ENCODE results near the gene RDH11.
A peak's percentile ranks its signal among the peaks of the same experiment; 100 is the strongest.
"Not testable (repeated sequence)": the region's sequence is repeated elsewhere in the genome, so short reads cannot be mapped to it uniquely, and the experiment has no call there.

The RDH11 gene

GRCh38 chr14:67703997-67704396 is 8.4 kb upstream of the RDH11 start:
- DNase-seq (ENCODE audit: low spot score) = no peak

DNA sequence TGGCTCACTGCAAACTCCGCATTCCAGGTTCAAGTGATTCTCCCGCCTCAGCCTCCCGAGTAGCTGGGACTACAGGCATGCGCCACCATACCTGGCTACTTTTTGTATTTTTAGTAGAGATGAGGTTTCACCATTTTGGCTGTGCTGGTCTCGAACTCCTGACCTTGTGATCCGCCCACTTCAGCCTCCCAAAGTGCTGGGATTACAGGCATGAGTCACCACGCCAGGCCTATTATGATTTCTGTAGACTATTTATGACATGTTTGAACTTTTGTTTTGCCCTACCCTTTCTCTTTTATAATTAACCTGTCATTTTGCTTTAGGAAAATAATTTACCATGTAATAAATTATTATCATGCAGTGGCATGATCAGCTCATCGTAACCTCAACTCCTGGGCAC is 5.9 kb upstream of the RDH11 start, which contains the start of gene RDH12:
TSS of gene RDH12 (plus strand) at position 395 of the 400 bp plus-strand sequence. CDS start 20,757 bp downstream, outside the sequence.
- DNase-seq (ENCODE audit: low spot score) = not testable (repeated sequence)

- no peak for DNase-seq (ENCODE audit: low spot score)
Measured at GRCh38 chr14:67698179-67698578, 2.6 kb upstream of the RDH11 start.

- no peak for DNase-seq (ENCODE audit: low spot score)
Measured at GRCh38 chr14:67697006-67697405, 1.4 kb upstream of the RDH11 start.

GRCh38 chr14:67694791-67695393 is 672 bp downstream of the RDH11 start:
- DNase-seq (ENCODE audit: low spot score) = peak; percentile 98

DNA sequence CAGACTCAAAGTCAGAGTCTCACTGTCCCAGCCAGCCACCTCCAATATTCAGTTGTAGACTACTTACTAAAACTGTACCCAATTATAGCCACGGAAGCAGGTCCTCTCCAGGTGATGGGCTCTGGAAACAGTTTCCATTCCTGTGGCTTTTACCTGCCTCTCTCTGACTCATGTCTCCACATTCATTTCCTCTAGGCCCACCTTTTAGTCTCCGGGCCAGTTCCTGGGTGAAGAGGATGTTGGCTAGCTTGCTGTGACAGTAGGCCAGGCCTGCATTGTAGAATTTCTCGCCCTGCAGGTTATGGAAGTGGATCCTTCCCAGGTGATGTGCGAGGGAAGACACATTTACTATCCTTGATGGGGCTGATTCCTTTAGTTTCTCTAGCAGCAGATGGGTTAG is 5.6 kb downstream of the RDH11 start:
- no peak for DNase-seq (ENCODE audit: low spot score)

GRCh38 chr14:67683842-67684241 is 11.7 kb downstream of the RDH11 start:
- no peak for DNase-seq (ENCODE audit: low spot score)

GRCh38 chr14:67680941-67681340 is 14.6 kb downstream of the RDH11 start:
- DNase-seq (ENCODE audit: low spot score) = no peak

DNA sequence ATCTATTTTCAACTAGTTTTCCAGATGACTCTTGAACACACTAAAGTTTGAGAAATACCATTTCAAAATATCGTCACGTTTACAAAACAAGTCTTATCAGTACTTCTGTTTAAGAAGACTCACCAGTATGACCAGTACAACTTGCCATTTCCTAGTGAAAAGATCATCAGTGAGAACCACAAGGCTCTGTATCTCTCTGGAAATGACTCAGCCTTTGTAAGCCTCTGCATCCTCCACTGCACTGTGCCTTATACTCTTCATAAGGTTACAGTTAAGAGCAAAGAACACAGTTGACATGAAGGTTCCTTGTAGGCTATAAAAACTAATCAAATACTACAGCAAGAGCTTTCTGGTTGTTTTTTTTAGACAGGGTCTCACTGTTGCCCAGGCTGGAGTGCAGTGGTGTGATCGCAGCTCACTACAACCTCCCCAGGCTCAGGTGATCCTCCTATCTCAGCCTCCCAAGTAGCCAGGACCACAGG is 15.4 kb downstream of the RDH11 start:
- peak; percentile 96 for DNase-seq (ENCODE audit: low spot score)

DNA sequence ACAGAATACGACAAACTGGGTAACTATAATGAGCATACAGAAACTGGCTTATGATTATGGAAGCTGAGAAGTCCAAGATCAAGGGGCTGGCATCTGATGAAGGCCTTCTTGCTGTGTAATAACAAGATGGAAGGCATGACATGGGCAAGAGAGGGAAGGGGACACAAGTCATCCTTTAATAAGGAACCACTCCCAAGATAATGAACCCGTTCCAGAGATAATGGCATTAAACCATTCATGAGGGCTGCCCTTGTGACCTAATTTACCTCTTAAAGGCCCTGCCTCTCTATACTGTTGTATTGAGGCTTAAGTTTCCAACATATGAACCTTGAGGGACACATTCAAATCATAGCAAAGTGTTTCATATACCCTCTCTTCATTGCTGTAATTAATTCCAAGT is 16.6 kb downstream of the RDH11 start:
- no peak for DNase-seq (ENCODE audit: low spot score)

DNA sequence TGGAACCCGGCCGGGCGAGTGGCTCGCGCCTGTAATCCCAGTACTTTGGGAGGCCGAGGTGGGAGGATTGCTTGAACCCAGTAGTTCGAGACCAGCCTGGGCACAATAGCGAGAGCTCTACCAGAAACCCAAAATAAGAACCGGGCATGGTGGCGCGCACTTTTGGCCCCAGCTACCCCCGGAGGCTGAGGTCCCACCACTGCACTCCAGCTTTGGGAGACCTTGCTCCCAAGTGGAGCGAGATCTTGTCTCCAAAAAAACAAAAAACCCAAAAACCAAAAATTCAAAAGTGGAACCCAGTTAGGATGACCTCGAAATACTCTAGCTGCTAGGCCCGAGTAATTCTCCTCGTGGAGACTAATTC is 20.4 kb downstream of the RDH11 start:
- no peak for DNase-seq (ENCODE audit: low spot score)

- DNase-seq (ENCODE audit: low spot score) = peak; percentile 81
Measured at GRCh38 chr14:67674480-67675218, 20.9 kb downstream of the RDH11 start, which contains the start of gene VTI1B. Gene VTI1B (minus strand): TSS chr14:67674632. CDS start chr14:67674489, 143 bp downstream.

- peak; percentile 76 for DNase-seq (ENCODE audit: low spot score)
Measured at GRCh38 chr14:67674139-67674479, 21.5 kb downstream of the RDH11 start.

- peak; percentile 72 for DNase-seq (ENCODE audit: low spot score)
Measured at GRCh38 chr14:67673451-67673850, 22.1 kb downstream of the RDH11 start.

GRCh38 chr14:67668559-67668958 is 27.0 kb downstream of the RDH11 start:
- DNase-seq (ENCODE audit: low spot score) = no peak

- DNase-seq (ENCODE audit: low spot score) = peak; percentile 66
Measured at GRCh38 chr14:67666750-67667449, 28.7 kb downstream of the RDH11 start.

DNA sequence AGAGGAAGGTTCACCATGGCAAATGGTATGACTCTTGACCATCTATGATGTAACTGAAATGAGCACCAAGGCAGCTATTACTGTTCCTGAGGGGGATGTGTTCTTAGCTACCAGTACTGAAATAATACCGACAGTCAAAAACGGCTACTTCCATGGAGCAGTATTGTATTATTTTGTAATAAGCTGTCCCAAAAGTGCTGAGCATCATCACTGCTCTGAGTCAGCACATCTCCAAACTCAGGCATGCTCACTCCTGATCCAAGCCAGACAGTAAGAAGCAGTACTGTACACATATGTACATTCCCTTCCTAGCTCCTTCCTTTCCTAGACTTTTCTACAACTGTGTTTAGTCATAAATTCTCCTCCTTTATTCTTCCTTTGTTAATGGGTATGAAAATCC is 29.7 kb downstream of the RDH11 start:
- DNase-seq (ENCODE audit: low spot score) = no peak

DNA sequence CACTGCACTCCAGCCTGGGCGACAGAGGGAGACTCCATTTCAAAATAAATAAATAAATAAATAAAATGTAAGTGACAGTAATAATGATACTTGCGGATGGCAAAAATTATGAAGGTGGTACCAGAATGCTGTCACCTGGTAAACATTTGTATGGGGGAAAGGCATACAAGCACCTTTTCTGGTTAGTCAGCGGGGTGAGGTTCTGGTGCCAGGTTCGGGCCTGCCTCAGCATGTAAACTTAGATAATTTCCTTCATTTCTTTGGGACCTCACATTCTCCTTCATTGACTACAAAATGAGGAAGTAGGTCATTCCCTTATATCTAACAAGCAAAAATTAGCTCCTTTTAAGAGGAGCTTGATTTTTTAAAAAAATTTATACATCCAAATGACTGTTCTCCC is 31.9 kb downstream of the RDH11 start:
- DNase-seq (ENCODE audit: low spot score) = no peak

GRCh38 chr14:67653651-67654280 is 41.8 kb downstream of the RDH11 start:
- DNase-seq (ENCODE audit: low spot score) = no peak

DNA sequence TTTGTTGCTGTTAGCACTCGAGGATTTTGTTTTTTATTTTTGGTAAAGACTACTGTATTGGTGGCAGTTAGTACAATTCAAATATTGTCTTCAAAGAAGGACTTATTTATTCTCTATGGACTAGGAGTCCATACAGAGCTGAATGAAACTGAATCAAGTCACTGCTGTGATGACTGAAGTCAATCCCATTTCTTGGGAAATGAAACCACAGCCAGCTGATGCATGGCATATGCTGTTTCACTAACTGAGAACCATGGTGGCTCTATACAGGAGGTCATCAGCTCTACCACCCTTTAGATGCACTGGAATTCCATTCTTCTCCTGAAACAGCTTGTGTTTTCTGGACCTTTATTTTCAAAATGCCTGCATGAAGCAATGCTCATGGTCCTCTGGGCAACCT is 43.4 kb downstream of the RDH11 start:
- DNase-seq (ENCODE audit: low spot score) = no peak

GRCh38 chr14:67650694-67651093 is 44.9 kb downstream of the RDH11 start:
- peak; percentile 46 for DNase-seq (ENCODE audit: low spot score)

DNA sequence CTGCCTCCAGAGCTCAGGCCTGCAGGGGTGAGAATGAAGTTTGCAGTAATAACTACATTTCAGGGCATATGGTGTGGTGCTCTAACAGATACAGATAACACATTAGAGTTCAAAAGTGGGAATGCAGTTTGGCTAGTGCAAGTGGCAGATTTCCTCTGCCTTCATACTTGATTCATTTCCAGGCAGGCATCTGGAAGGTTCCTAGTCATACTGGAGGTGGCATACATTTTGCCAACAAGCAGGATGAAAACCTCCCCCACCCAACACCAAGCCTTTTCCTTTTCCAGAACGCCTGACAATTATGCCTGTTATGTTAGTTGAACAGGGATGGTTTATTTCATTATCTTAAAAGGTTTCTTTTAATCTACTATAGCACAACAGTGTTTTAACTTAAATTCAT is 45.4 kb downstream of the RDH11 start:
- no peak for DNase-seq (ENCODE audit: low spot score)

- DNase-seq (ENCODE audit: low spot score) = no peak
Measured at GRCh38 chr14:67646131-67646530, 49.4 kb downstream of the RDH11 start.

All from RKO (cell line).